ENCODE measurements around the gene SMCO1.
"Not testable (repeated sequence)": the region's sequence is repeated elsewhere in the genome, so short reads cannot be mapped to it uniquely, and the experiment has no call there.

SMCO1 gene

DNA sequence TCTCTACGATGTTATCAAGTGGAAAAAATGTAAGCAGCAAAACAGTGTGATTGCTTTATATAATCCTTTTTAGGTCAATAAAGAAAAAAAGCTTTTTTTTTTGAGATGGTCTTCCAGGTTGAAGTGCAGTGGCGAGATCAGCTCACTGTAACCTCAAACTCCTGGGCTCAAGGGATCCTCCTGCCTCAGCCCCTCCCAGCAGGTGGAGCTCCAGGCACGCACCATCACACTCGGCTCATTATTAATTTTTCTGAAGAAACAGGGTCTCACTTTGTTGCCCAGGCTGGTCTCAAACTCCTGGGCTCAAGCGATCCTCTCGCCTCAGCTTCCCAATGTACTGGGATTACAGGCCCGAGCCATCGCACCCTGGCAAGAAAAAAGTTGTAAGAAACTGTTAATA is 28.9 kb downstream of the SMCO1 start:
- DNase-seq = no peak

DNA sequence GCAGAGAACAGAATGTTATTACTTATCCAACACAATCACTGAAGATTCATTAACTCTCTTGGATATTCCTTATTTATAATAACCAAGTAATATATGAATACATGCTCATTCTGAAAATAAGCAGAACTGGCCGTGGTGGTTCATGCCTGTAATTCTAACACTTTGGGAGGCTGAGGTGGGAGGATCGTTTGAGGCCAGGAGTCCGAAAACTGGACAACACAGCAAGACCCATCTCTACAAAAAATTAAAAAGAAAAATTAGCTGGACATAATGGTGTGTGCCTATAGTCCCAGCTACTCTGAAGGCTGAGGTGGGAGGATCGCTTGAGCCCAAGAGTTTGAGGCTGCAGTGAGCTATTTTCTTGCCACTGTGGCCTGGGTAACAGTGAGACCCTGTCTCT is 37.5 kb downstream of the SMCO1 start:
- DNase-seq = no peak

DNA sequence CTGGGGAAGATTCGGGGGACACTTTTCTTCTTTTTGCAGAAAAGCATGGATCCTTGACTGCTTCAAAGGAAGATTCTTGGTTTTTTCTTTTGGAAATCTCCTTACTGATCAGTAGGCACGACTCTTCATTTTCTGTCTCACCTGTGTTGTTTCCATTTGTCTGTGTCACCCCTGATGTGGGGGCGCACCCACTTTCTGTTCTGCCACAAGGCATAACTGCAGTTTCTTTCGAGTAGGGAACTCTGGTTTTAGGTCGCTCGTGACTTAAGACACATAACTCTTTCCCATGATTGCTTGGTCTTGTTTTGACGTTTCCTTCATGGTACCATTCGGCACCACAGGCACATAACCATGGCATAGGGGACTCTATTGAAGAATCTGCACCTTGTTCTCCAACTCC is 42.9 kb downstream of the SMCO1 start:
- no peak for DNase-seq

DNA sequence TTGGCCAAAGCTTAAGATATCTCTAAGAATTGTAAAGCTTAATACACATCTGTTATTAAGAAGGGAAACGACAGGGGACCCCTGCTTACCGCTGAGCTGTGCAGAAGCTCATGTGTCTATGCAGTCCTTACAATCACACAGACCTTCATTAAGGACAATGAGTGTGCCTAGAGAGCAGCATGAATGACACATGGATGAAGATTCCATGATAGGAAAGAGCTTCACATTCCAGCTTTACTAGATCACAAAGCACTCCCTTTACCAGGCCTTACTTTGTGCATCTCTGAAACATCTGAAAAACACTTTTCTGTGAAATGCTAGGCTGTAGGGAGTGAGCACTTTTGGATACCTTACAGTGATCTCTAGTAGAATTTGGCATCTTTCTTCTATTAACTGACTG is 43.6 kb downstream of the SMCO1 start:
- no peak for DNase-seq

DNA sequence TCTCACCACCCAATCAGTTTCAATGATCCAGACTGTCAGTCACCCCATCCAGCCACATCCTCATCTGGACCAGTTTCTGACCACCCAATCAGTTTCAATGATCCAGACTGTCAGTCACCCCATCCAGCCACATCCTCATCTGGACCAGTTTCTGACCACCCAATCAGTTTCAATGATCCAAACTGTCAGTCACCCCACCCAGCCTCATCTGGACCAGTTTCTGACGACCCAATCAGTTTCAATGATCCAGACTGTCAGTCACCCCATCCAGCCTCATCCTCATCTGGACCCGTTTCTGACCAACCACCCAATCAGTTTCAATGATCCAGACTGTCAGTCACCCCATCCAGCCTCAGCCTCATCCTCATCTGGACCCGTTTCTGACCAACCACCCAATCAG is 45.0 kb downstream of the SMCO1 start:
- not testable (repeated sequence) for DNase-seq

DNA sequence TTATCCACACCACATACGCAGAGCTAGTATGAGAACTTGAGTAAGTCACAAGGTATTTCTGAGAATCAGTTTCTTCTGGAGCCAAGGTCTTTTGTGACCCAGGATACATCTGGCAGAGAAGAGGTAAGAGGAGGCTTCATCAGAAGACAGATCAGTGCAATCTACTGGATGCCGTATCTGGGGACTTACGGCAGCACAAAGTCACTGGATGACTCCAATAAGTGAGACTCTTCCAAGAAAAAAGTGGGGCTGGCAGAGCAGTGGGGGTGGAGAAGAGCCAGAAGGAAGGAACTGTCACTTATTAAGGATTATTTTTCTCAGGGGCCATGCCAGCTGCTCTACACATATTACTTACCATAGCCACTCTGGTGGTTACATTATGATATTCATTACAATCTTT is 51.3 kb downstream of the SMCO1 start:
- DNase-seq = no peak

DNA sequence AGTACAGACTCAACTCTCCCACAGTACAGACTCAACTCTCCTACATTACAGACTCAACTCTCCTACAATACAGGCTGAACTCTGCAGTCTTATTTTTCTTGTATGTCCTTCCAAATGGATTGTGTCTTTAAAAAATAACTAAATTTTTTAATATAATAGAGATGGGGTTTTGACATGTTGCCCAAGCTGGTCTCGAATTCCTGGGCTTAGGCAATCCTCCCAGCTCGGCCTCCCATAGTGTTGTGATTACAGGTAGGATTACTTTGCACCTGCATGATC is 51.7 kb downstream of the SMCO1 start:
- no peak for DNase-seq

- not testable (repeated sequence) for DNase-seq
Observed at GRCh38 chr3:196462680-196463477, 52.3 kb downstream of the SMCO1 start.

DNA sequence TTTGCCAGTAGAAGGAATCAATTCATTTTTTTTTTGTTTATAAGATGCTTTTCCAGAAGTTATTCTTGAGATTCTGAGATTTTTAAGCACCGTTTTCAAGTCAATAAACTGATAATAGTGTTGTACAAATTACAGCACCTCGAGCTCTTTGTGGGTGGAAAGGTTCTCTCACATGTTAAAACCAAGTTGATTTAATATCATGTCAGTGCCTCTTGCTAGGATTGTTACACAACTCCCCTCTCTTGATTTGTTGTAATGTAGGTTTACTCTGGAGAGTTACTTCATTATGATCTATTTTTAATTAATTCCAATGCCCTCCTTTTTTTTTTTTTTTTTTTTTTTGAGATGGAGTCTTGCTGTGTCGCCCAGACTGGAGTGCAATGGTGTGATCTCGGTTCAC is 57.1 kb downstream of the SMCO1 start:
- no peak for DNase-seq

GRCh38 chr3:196457470-196457869 is 57.7 kb downstream of the SMCO1 start:
- DNase-seq = not testable (repeated sequence)
